ENCODE results near the gene EXO1. TPM values are rescaled to one million over a fixed set of nuclear protein-coding genes. Genes with fewer than 3 reads are reported as not detected.

EXO1 gene
- total and polyA plus RNA-seq, 2 donors (not counting 3 experiments of a cell fraction or from before 2014, with no cell fraction given), result 4.1 to 23.5 TPM

DNA sequence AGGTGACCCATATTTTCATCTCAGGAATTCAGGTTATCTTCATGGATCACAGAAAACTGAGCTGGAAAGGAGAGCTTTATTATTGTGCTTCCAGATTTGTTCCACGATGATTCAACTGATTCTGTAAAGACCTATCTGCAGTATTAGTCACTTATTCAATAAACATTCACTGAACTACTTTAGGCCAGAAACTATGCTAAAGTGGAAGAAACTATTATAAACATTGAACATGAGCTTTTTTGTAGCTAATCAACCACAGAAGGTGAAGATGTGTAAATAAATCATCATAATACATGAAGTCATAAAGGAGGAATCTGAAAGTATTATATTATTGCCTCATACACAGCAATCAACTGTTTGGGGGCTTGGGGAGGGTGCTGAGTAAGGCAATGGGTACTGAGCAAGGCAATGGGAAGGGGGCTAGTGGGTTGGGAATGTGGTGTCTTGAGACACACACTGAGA, 30.6 kb upstream of the EXO1 start:
- POLR2A ChIA-PET, result no interaction called here
- intact Hi-C loops (cut with micrococcal nuclease), result no loop called here
- Histone ChIP-seq H3K4me1 (ENCODE audit: control insufficient read depth, extremely low read depth, insufficient read depth, low read length) (no peaks in the 10 kb centered on the region), H3K27me3 (ENCODE audit: control insufficient read depth in 2 of 2, insufficient read depth in 2 of 2, low read length in 2 of 2) (peaks cover 0 to 3% of the 10 kb centered on the region in 2 experiments), H3K9me3 (replicated peaks; ENCODE audit: control insufficient read depth, insufficient read depth, low read length) (no peaks in the 10 kb centered on the region), H3K9ac (replicated peaks; ENCODE audit: extremely low read depth, insufficient read depth, low read length) (no peak overlapping the region), H3K27ac (ENCODE audit: insufficient read depth, low read depth, low read length) (no peak overlapping the region), H3K79me2 (ENCODE audit: control insufficient read depth, insufficient read depth, low read length) (no peaks in the 10 kb centered on the region), H2AFZ (ENCODE audit: low read depth, low read length) (no peak overlapping the region), H3K4me3 (replicated peaks in 1 of 3; ENCODE audit: insufficient read depth in 1 of 3, low read depth in 1 of 3, low read length in 3 of 3) (no peak overlapping the region), H3K9me1 (replicated peaks; ENCODE audit: control insufficient read depth, extremely low read depth, insufficient read depth, low read length) (no peaks in the 10 kb centered on the region), H3K4me2 (ENCODE audit: insufficient read depth, low read length) (no peak overlapping the region), H3K36me3 (ENCODE audit: control insufficient read depth in 2 of 2, extremely low read depth in 1 of 2, insufficient read depth in 2 of 2, low read length in 2 of 2) (no peaks in the 10 kb centered on the region), H4K20me1 (replicated peaks; ENCODE audit: control insufficient read depth, extremely low read depth, insufficient read depth, low read length) (no peaks in the 10 kb centered on the region)
- no peak for DNase-seq (ENCODE audit: low read depth, low spot score)
- TF ChIP-seq POLR2AphosphoS5 (IDR thresholded peaks at IDR 0.05; ENCODE audit: insufficient read depth, low read depth, low read length) (no peak), MYC (IDR thresholded peaks at IDR 0.05; ENCODE audit: low read depth, low read length) (no peak)
- dilution Hi-C loops (cut with MboI; ENCODE audit: extremely low pct_ligation_motif_present, low sequenced_read_pairs), result no loop called here
- CTCF ChIA-PET, result interaction anchor here (1.1 kb wide), 1 partner anchor 206 kb away, joined by 3 read pairs; no protein-coding TSS in a partner anchor
- no peak for FAIRE-seq
- BruUV-seq (replicated peaks), result no TSS peak

GRCh38 chr1:241817956-241818612, 29.9 kb upstream of the EXO1 start:
- no TSS peak for BruUV-seq (replicated peaks)
- Histone ChIP-seq H3K36me3 (ENCODE audit: control insufficient read depth in 2 of 2, extremely low read depth in 1 of 2, insufficient read depth in 2 of 2, low read length in 2 of 2) (no peaks in the 10 kb centered on the region), H4K20me1 (replicated peaks; ENCODE audit: control insufficient read depth, extremely low read depth, insufficient read depth, low read length) (no peaks in the 10 kb centered on the region), H3K27me3 (ENCODE audit: control insufficient read depth in 2 of 2, insufficient read depth in 2 of 2, low read length in 2 of 2) (peaks cover 0 to 3% of the 10 kb centered on the region in 2 experiments), H3K9me3 (replicated peaks; ENCODE audit: control insufficient read depth, insufficient read depth, low read length) (no peaks in the 10 kb centered on the region), H2AFZ (ENCODE audit: low read depth, low read length) (no peak overlapping the region), H3K79me2 (ENCODE audit: control insufficient read depth, insufficient read depth, low read length) (no peaks in the 10 kb centered on the region), H3K9me1 (replicated peaks; ENCODE audit: control insufficient read depth, extremely low read depth, insufficient read depth, low read length) (no peaks in the 10 kb centered on the region), H3K4me1 (ENCODE audit: control insufficient read depth, extremely low read depth, insufficient read depth, low read length) (no peaks in the 10 kb centered on the region), H3K4me3 (replicated peaks in 1 of 3; ENCODE audit: insufficient read depth in 1 of 3, low read depth in 1 of 3, low read length in 3 of 3) (no peak overlapping the region), H3K4me2 (ENCODE audit: insufficient read depth, low read length) (no peak overlapping the region), H3K27ac (ENCODE audit: insufficient read depth, low read depth, low read length) (no peak overlapping the region), H3K9ac (replicated peaks; ENCODE audit: extremely low read depth, insufficient read depth, low read length) (no peak overlapping the region)
- CTCF ChIA-PET, result no interaction called here
- no peak for DNase-seq (ENCODE audit: low read depth, low spot score)
- POLR2A ChIA-PET, result no interaction called here
- intact Hi-C loops (cut with micrococcal nuclease), result no loop called here
- no peak for TF ChIP-seq POLR2AphosphoS5 (IDR thresholded peaks at IDR 0.05; ENCODE audit: insufficient read depth, low read depth, low read length)
- no peak for TF ChIP-seq GATA2 (IDR thresholded peaks at IDR 0.05; ENCODE audit: insufficient read depth, insufficient read length, low read depth, low read length)
- TF ChIP-seq JUN (IDR thresholded peaks at IDR 0.05; ENCODE audit: borderline replicate concordance, insufficient read depth, insufficient read length, low read depth), result no peak
- TF ChIP-seq CTCF (IDR thresholded peaks at IDR 0.05; ENCODE audit: extremely low read depth in 1 of 2, insufficient read depth in 1 of 2, low read depth in 1 of 2, low read length in 2 of 2), result no peak
- TF ChIP-seq, protein P1, sequence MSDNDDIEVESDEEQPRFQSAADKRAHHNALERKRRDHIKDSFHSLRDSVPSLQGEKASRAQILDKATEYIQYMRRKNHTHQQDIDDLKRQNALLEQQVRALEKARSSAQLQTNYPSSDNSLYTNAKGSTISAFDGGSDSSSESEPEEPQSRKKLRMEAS (IDR thresholded peaks at IDR 0.05; ENCODE audit: insufficient read depth, insufficient read length), result no peak
- no peak for TF ChIP-seq EZH2 (IDR thresholded peaks at IDR 0.05; ENCODE audit: borderline replicate concordance, low read depth, low read length, severe bottlenecking)
- no peak for TF ChIP-seq FOS (IDR thresholded peaks at IDR 0.05; ENCODE audit: borderline replicate concordance, insufficient read depth, low read length)
- TF ChIP-seq MYC (IDR thresholded peaks at IDR 0.05; ENCODE audit: low read depth, low read length), result no peak
- TF ChIP-seq POLR2A (IDR thresholded peaks at IDR 0.05; ENCODE audit: low read depth, low read length), result no peak
- dilution Hi-C loops (cut with MboI; ENCODE audit: extremely low pct_ligation_motif_present, low sequenced_read_pairs), result no loop called here
- no peak for FAIRE-seq
